GM10248 (cell line): ENCODE measurements around the gene ANKMY1.

Experiments used
- CTCF ChIA-PET: fragments of 300-600 bp; sonication (Branson Sonifier 250); formaldehyde crosslinking; extraction: SDS; loops from one replicate; lab custom pipeline; 2021; ENCODE audit warnings: antibody characterized with exemption; lab: Yijun Ruan, JAX
- POLR2A ChIA-PET: fragments of 350-650 bp; sonication (Branson Sonifier 250); formaldehyde crosslinking; extraction: SDS; loops from one replicate; lab custom pipeline; 2020; ENCODE audit warnings: antibody characterized with exemption; lab: Yijun Ruan, JAX
- DNase-seq: peaks from one replicate; pipeline ENCODE4 v3.0.0; 2012; ENCODE audit errors: extremely low spot score
- CTCF ChIP-seq: IDR thresholded peaks from 2 replicates; pipeline ENCODE4 v1.5.1; 2012; ENCODE audit warnings: mild to moderate bottlenecking, low read depth; ENCODE audit errors: extremely low read depth, missing control alignments, control extremely low read depth

The ANKMY1 gene, protein sequence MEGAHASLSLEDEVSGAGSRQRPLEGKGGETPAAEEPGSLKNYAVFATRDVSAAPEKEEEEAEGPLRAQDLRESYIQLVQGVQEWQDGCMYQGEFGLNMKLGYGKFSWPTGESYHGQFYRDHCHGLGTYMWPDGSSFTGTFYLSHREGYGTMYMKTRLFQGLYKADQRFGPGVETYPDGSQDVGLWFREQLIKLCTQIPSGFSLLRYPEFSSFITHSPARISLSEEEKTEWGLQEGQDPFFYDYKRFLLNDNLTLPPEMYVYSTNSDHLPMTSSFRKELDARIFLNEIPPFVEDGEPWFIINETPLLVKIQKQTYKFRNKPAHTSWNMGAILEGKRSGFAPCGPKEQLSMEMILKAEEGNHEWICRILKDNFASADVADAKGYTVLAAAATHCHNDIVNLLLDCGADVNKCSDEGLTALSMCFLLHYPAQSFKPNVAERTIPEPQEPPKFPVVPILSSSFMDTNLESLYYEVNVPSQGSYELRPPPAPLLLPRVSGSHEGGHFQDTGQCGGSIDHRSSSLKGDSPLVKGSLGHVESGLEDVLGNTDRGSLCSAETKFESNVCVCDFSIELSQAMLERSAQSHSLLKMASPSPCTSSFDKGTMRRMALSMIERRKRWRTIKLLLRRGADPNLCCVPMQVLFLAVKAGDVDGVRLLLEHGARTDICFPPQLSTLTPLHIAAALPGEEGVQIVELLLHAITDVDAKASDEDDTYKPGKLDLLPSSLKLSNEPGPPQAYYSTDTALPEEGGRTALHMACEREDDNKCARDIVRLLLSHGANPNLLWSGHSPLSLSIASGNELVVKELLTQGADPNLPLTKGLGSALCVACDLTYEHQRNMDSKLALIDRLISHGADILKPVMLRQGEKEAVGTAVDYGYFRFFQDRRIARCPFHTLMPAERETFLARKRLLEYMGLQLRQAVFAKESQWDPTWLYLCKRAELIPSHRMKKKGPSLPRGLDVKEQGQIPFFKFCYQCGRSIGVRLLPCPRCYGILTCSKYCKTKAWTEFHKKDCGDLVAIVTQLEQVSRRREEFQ

GRCh38 chr2:240557808-240558207, at the start of gene ANKMY1:
Gene ANKMY1, minus strand, starts transcription at chr2:240557988. Its CDS starts 653 bp downstream, at chr2:240557335.
- ChIA-PET POLR2A (no interaction called here), CTCF (interaction anchor here (1.0 to 4.4 kb wide), 3 partner anchors 9 to 43 kb away, joined by 3 to 15 read pairs (median 14); no protein-coding TSS in a partner anchor)
- no peak for TF ChIP-seq CTCF
- peak; percentile 86 for DNase-seq

- CTCF ChIA-PET, result interaction anchor here (0.8 to 1.1 kb wide), 3 partner anchors 15 to 39 kb away, joined by 3 read pairs; no protein-coding TSS in a partner anchor
- TF ChIP-seq CTCF, result no peak
- POLR2A ChIA-PET, result interaction anchor here (1.4 to 1.9 kb wide), 2 partner anchors 20 to 22 kb away, joined by 4 to 5 read pairs; partner anchors contain the start of gene CAPN10
- no peak for DNase-seq
Measured at GRCh38 chr2:240605867-240606743, 48.3 kb upstream of the ANKMY1 start.

GRCh38 chr2:240604939-240605716, 47.3 kb upstream of the ANKMY1 start:
- ChIA-PET POLR2A (interaction anchor here (1.9 kb wide), 1 partner anchor 21 kb away, joined by 4 read pairs; no protein-coding TSS in a partner anchor), CTCF (interaction anchor here (0.8 to 1.0 kb wide), 2 partner anchors 16 to 38 kb away, joined by 3 read pairs; no protein-coding TSS in a partner anchor)
- TF ChIP-seq CTCF, result no peak
- no peak for DNase-seq

- CTCF ChIA-PET, result interaction anchor here (0.7 kb wide), 1 partner anchor 11 kb away, joined by 4 read pairs; no protein-coding TSS in a partner anchor
- peak; percentile 40 for TF ChIP-seq CTCF
- POLR2A ChIA-PET, result no interaction called here
- peak; percentile 56 for DNase-seq
Measured at GRCh38 chr2:240604291-240604938, 46.6 kb upstream of the ANKMY1 start.

DNA sequence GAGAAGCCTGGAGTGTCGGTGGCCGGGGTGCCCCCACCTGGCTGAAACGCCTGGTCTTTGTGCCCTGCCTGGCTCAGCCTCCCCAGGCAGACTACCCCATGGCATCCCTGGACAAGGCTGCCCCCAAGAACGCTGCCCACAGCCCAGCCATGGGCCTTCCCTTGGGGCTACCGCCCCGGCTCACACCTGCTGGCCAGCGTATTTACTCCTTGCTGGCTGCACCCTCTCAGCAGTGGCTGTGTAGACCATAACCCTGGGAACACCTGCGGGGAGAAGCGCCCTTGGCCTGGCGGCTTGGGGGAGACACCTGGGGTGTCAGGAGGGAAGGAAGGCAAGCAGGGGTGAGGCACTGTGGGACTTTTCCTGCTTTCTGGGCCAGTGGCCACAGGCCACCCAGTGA, 46.1 kb upstream of the ANKMY1 start:
- DNase-seq, result no peak
- ChIA-PET CTCF (interaction anchor here (0.7 to 1.5 kb wide), 2 partner anchors 10 to 19 kb away, joined by 4 read pairs; no protein-coding TSS in a partner anchor), POLR2A (no interaction called here)
- no peak for TF ChIP-seq CTCF
